ENCODE measurements around the gene GTF2H4.

GRCh38 chr6:30930506-30930905, 22.5 kb downstream of the GTF2H4 start:
- TF ChIP-seq CTCF (IDR thresholded peaks at IDR 0.05) = no peak
- TF ChIP-seq POLR2A (IDR thresholded peaks at IDR 0.05) = no peak

Data from uterus (tissue), 2 donors.